H9 (cell line): Measurements from ENCODE around the gene CTRL. TPM values are rescaled to one million over a fixed set of nuclear protein-coding genes. Genes with fewer than 3 reads are reported as not detected.

Source experiments
- DNase-seq: peaks from one replicate; pipeline ENCODE4 v3.0.0-alpha.2; 2017
- H2AFZ ChIP-seq: one replicate; pipeline ENCODE4 v1.6.1; 2013; ENCODE audit warnings: mild to moderate bottlenecking, low read length, control low read depth, moderate library complexity
- H2AK5ac ChIP-seq: 2 replicates; pipeline ENCODE4 v1.6.1; 2013; ENCODE audit warnings: low read length, control low read depth, mixed read lengths; ENCODE audit not compliant: insufficient read length
- H2BK120ac ChIP-seq: one replicate; pipeline ENCODE4 v1.6.1; 2013; ENCODE audit warnings: low read depth, mild to moderate bottlenecking, low read length, control low read depth, inconsistent platforms; ENCODE audit not compliant: poor library complexity, severe bottlenecking
- H2BK12ac ChIP-seq: 2 replicates; pipeline ENCODE4 v1.6.1; 2013; ENCODE audit warnings: low read length, control low read depth, mixed read lengths, low read depth; ENCODE audit not compliant: insufficient read length
- H2BK15ac ChIP-seq: 2 replicates; pipeline ENCODE4 v1.6.1; 2013; ENCODE audit warnings: low read depth, low read length, control low read depth
- H2BK20ac ChIP-seq: one replicate; pipeline ENCODE4 v1.6.1; 2013; ENCODE audit warnings: low read depth, mild to moderate bottlenecking, low read length, control low read depth, inconsistent platforms; ENCODE audit not compliant: poor library complexity, severe bottlenecking
- H2BK5ac ChIP-seq: 2 replicates; pipeline ENCODE4 v1.6.1; 2013; ENCODE audit warnings: low read length, control low read depth, mixed read lengths; ENCODE audit not compliant: insufficient read length
- H3K14ac ChIP-seq: 2 replicates; pipeline ENCODE4 v1.6.1; 2013; ENCODE audit warnings: low read length, control low read depth; ENCODE audit not compliant: insufficient read depth
- H3K18ac ChIP-seq: 2 replicates; pipeline ENCODE4 v1.6.1; 2013; ENCODE audit warnings: low read depth, mild to moderate bottlenecking, mixed read lengths, low read length, control low read depth; ENCODE audit not compliant: insufficient read length
- H3K23ac ChIP-seq: 2 replicates; pipeline ENCODE4 v1.6.1; 2013; ENCODE audit warnings: low read length, control low read depth, mixed read lengths, low read depth; ENCODE audit not compliant: insufficient read length
- H3K23me2 ChIP-seq: 2 replicates; pipeline ENCODE4 v1.6.1; 2013; ENCODE audit warnings: low read depth, mild to moderate bottlenecking, mixed read lengths, low read length, control low read depth; ENCODE audit not compliant: insufficient read length, poor library complexity, severe bottlenecking
- H3K27ac ChIP-seq: 2 replicates; pipeline ENCODE4 v1.5.1; 2013; ENCODE audit warnings: low read length, control low read depth, mixed read lengths, low read depth; ENCODE audit not compliant: insufficient read length
- H3K27me3 ChIP-seq: 2 replicates; pipeline ENCODE4 v1.6.1; 2013; ENCODE audit warnings: low read length, control low read depth, inconsistent platforms; ENCODE audit not compliant: insufficient read depth
- H3K4ac ChIP-seq: 2 replicates; pipeline ENCODE4 v1.6.1; 2013; ENCODE audit warnings: low read depth, mild to moderate bottlenecking, control low read depth, inconsistent platforms, low read length, moderate library complexity
- H3K4me1 ChIP-seq: 2 replicates; pipeline ENCODE4 v1.6.1; 2013; ENCODE audit warnings: low read length, control low read depth, inconsistent platforms; ENCODE audit not compliant: insufficient read depth
- H3K4me2 ChIP-seq: 2 replicates; pipeline ENCODE4 v1.6.1; 2013; ENCODE audit warnings: low read length, control low read depth, mixed read lengths; ENCODE audit not compliant: insufficient read length, insufficient read depth
- H3K56ac ChIP-seq: 2 replicates; pipeline ENCODE4 v1.6.1; 2013; ENCODE audit warnings: low read depth, mild to moderate bottlenecking, mixed read lengths, low read length, control low read depth; ENCODE audit not compliant: insufficient read length
- H3K79me1 ChIP-seq: 2 replicates; pipeline ENCODE4 v1.6.1; 2013; ENCODE audit warnings: low read depth, mild to moderate bottlenecking, moderate library complexity, low read length, control low read depth, inconsistent platforms; ENCODE audit not compliant: insufficient read depth, poor library complexity, severe bottlenecking
- H3K79me2 ChIP-seq: 2 replicates; pipeline ENCODE4 v1.6.1; 2013; ENCODE audit warnings: low read length, control low read depth, inconsistent platforms; ENCODE audit not compliant: insufficient read depth
- H3K9ac ChIP-seq: 2 replicates; pipeline ENCODE4 v1.6.1; 2013; ENCODE audit warnings: low read length, control low read depth, mixed read lengths; ENCODE audit not compliant: insufficient read length; ENCODE audit errors: extremely low read depth
- H3K9me3 ChIP-seq: one replicate; pipeline ENCODE4 v1.6.1; 2013; ENCODE audit warnings: low read depth, low read length, inconsistent platforms; ENCODE audit not compliant: control insufficient read depth
- H3T11ph ChIP-seq: one replicate; pipeline ENCODE4 v1.6.1; 2013; ENCODE audit warnings: mild to moderate bottlenecking, low read length, control low read depth, inconsistent platforms
- H4K20me1 ChIP-seq: one replicate; pipeline ENCODE4 v1.6.1; 2013; ENCODE audit not compliant: control insufficient read depth, insufficient read length, insufficient read depth
- H4K5ac ChIP-seq: 2 replicates; pipeline ENCODE4 v1.6.1; 2013; ENCODE audit warnings: low read depth, mild to moderate bottlenecking, mixed read lengths, low read length, control low read depth; ENCODE audit not compliant: insufficient read length
- H4K8ac ChIP-seq: replicated peaks from 2 replicates; pipeline ENCODE4 v1.6.1; 2013; ENCODE audit warnings: low read length, control low read depth, mixed read lengths, low read depth; ENCODE audit not compliant: insufficient read length
- H4K91ac ChIP-seq: 2 replicates; pipeline ENCODE4 v1.6.1; 2013; ENCODE audit warnings: low read depth, mild to moderate bottlenecking, moderate library complexity, mixed read lengths, low read length, control low read depth; ENCODE audit not compliant: insufficient read length
- H3K27ac Mint-ChIP-seq, 3 experiments: 2 replicates in 2 of 3; 3 replicates in 1 of 3; pipeline ENCODE4 v1.8.0; 2020 to 2021; ENCODE audit warnings: mixed read lengths in 3 of 3, mild to moderate bottlenecking in 1 of 3, moderate library complexity in 1 of 3
- H3K27me3 Mint-ChIP-seq: 2 replicates; pipeline ENCODE4 v1.8.0; 2021; ENCODE audit warnings: low read depth, mild to moderate bottlenecking, moderate library complexity, mixed read lengths
- H3K36me3 Mint-ChIP-seq, 3 experiments: 2 replicates in 2 of 3; 3 replicates in 1 of 3; pipeline ENCODE4 v1.8.0; 2020 to 2021; ENCODE audit warnings: low read depth in 3 of 3, mixed read lengths in 3 of 3; ENCODE audit not compliant: insufficient read depth in 1 of 3
- H3K4me1 Mint-ChIP-seq, 2 experiments: 2 replicates each; pipeline ENCODE4 v1.8.0; 2020; ENCODE audit warnings: mixed read lengths in 2 of 2
- H3K4me3 Mint-ChIP-seq, 2 experiments: 2 replicates in 1 of 2; 3 replicates in 1 of 2; pipeline ENCODE4 v1.8.0; 2020 to 2021; ENCODE audit warnings: mild to moderate bottlenecking in 2 of 2, mixed read lengths in 2 of 2, moderate library complexity in 1 of 2
- H3K9me3 Mint-ChIP-seq, 2 experiments: 2 replicates in 1 of 2; 3 replicates in 1 of 2; pipeline ENCODE4 v1.8.0; 2020; ENCODE audit warnings: mild to moderate bottlenecking in 2 of 2, mixed read lengths in 2 of 2, moderate library complexity in 1 of 2
- WGBS: extraction: QIAGEN DNeasy Blood & Tissue Kit; methylation state at CpG from one replicate; pipeline ENCODE4 v1.1.7; 2013; ENCODE audit warnings: missing lambda C conversion rate, low lambda C conversion rate, mixed read lengths; ENCODE audit not compliant: insufficient read length; ENCODE audit errors: extremely low coverage; 5-methylcytosine and 5-hydroxymethylcytosine counted together
- total RNA-seq: library from RNA; stranded (reverse); gene quantifications from 2 replicates; pipeline ENCODE4 v1.2.1, GENCODE V29; 2021
- TF ChIP-seq, protein P1 (sequence below): fragments of 200-600 bp; sonication (generic); conservative IDR thresholded peaks from 3 replicates; pipeline ENCODE4 v1.8.0; 2021; ENCODE audit warnings: antibody characterized with exemption, mild to moderate bottlenecking

Gene CTRL
- total RNA-seq, 1 experiment from 2014 or later, result 2.7 TPM

DNA sequence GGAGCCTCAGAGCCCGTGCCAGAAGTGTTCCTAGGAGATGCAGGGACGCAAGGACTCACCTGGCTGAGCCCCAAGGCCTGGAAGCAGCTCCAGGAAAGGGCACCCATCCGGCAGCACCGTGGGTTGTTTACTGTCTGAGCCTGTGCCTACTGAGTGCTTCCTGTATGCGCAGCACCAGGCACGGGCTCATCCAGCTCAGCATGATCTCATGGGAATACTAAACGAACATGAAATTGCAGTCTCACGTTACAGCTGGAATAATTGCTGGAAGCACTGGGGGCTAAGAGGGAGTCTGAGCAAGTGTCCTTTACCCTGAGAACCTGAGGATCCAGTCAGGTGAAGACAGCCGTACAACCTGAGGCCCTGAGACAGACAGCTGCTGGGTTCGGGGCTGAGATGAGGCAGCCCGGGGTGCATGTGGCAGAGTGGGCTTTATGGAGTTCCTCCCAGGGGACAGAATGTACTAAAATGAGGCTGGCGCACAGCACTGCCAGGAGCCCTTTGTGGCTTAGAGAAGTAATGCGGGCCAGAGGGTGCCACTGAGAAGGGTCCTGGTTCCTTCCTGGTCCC is 5.4 kb downstream of the CTRL start:
- Mint-ChIP-seq H3K27ac (peak overlapping the region; percentile 61 to 85 (median 82); a peak in 3 of 7 replicates), H3K4me3 (peak overlapping the region in 1 of 2 experiments; percentile 14; a peak in 2 of 5 replicates), H3K4me1 (peaks cover 4 to 16% of the 10 kb centered on the region in 2 experiments; a peak in 2 of 4 replicates), H3K36me3 (peaks cover 5 to 20% (median 14%) of the 10 kb centered on the region in 3 experiments), H3K27me3 (no peaks in the 10 kb centered on the region), H3K9me3 (no peaks in the 10 kb centered on the region)
- Histone ChIP-seq H3K23me2 (no peaks in the 10 kb centered on the region), H3K79me2 (no peaks in the 10 kb centered on the region), H3K23ac (no peak overlapping the region), H2BK15ac (no peak overlapping the region), H2AK5ac (no peak overlapping the region), H2BK120ac (no peak overlapping the region), H3K4ac (no peak overlapping the region), H2BK20ac (no peak overlapping the region), H3K27ac (no peak overlapping the region), H4K8ac (no peak overlapping the region), H4K20me1 (no peaks in the 10 kb centered on the region), H3K9me3 (no peaks in the 10 kb centered on the region), H3K14ac (no peak overlapping the region), H2AFZ (no peak overlapping the region), H2BK5ac (no peak overlapping the region), H3T11ph (no peak overlapping the region), H3K56ac (no peak overlapping the region), H3K4me2 (no peak overlapping the region), H3K18ac (no peak overlapping the region), H4K5ac (no peak overlapping the region), H3K27me3 (no peaks in the 10 kb centered on the region), H3K9ac (no peak overlapping the region), H3K79me1 (no peaks in the 10 kb centered on the region), H2BK12ac (no peak overlapping the region), H4K91ac (no peak overlapping the region), H3K4me1 (no peaks in the 10 kb centered on the region)
- WGBS, result no CpG with 5 or more reads among the region's 13 CpGs
- TF ChIP-seq, protein P1, sequence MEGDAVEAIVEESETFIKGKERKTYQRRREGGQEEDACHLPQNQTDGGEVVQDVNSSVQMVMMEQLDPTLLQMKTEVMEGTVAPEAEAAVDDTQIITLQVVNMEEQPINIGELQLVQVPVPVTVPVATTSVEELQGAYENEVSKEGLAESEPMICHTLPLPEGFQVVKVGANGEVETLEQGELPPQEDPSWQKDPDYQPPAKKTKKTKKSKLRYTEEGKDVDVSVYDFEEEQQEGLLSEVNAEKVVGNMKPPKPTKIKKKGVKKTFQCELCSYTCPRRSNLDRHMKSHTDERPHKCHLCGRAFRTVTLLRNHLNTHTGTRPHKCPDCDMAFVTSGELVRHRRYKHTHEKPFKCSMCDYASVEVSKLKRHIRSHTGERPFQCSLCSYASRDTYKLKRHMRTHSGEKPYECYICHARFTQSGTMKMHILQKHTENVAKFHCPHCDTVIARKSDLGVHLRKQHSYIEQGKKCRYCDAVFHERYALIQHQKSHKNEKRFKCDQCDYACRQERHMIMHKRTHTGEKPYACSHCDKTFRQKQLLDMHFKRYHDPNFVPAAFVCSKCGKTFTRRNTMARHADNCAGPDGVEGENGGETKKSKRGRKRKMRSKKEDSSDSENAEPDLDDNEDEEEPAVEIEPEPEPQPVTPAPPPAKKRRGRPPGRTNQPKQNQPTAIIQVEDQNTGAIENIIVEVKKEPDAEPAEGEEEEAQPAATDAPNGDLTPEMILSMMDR, result peak; percentile 37
- DNase-seq, result no peak
